Measurements from ENCODE around the gene SLC16A14. TPM values are rescaled to one million over a fixed set of nuclear protein-coding genes. Genes with fewer than 3 reads are reported as not detected.

Gene SLC16A14
- total RNA-seq, 4 donors from 2014 or later = 7.5 to 11.4 (median 9.1) TPM

DNA sequence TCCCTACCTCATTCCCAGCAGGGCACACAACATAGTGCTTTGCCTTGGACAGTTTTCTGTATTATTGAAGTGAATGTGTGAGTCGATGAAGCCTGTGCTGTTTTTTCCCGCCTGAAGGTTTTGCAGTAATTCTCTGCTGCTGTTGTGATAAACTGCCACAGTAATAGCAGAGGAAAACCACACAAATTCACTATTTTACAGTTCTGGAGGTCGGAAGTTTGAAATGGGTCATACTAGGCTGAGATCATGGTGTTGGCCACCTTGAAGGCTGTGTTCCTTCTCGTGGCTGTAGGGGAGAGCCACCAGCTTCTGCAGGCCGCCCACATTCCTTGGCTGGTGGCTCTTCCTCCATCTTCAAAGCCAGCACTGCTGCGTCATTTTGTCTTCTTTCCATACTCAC is 678 bp upstream of the SLC16A14 start:
- TF ChIP-seq EP300 (IDR thresholded peaks at IDR 0.05) (no peak), POLR2A (IDR thresholded peaks at IDR 0.05) (no peak)
- TF ChIP-seq, protein P1, sequence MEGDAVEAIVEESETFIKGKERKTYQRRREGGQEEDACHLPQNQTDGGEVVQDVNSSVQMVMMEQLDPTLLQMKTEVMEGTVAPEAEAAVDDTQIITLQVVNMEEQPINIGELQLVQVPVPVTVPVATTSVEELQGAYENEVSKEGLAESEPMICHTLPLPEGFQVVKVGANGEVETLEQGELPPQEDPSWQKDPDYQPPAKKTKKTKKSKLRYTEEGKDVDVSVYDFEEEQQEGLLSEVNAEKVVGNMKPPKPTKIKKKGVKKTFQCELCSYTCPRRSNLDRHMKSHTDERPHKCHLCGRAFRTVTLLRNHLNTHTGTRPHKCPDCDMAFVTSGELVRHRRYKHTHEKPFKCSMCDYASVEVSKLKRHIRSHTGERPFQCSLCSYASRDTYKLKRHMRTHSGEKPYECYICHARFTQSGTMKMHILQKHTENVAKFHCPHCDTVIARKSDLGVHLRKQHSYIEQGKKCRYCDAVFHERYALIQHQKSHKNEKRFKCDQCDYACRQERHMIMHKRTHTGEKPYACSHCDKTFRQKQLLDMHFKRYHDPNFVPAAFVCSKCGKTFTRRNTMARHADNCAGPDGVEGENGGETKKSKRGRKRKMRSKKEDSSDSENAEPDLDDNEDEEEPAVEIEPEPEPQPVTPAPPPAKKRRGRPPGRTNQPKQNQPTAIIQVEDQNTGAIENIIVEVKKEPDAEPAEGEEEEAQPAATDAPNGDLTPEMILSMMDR (IDR thresholded peaks at IDR 0.05) = no peak
- DNase-seq (ENCODE audit: low spot score in 2 of 2) = no peak
- Histone ChIP-seq H3K9me3 (no peaks in the 10 kb centered on the region), H3K27me3 (no peaks in the 10 kb centered on the region), H3K36me3 (no peaks in the 10 kb centered on the region), H3K27ac (no peak overlapping the region), H3K4me3 (no peak overlapping the region), H3K4me1 (peaks cover 0 to 19% (median 6%) of the 10 kb centered on the region in 4 donors)
- WGBS, 2 donors = 89 to 97% methylated on average over 6 of the region's 6 CpGs

DNA sequence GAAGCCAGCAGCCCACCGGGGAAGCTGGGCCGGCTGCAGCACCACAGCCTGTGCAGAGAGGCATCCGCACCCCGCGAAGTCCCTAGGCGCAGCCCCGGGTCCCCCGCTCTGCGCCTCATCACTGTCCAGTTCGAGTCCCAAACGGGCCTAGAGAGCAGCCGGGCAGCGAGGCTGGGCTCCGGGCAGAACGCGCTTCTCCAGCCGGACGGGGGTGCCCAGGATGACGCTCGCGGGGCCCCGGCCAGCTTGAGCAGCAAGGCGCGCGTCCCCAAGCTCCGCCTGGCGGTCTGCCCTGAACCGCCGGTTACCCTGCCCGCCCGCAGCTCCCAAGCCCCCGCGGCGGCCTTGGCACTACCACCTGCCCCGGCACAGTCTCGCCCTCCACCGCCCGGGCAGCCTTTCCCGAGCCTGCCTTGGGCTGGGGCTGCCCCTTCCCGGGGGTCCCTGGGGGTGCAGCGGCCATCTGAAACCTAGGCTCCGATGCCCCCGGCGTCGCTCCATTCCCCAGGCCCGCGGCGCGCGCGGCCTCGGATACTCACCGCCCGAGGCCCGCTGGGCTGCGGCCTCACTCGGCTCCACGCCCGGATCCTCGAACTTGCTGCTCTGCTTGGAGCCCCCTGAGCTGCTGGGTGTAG is 591 bp downstream of the SLC16A14 start:
- Histone ChIP-seq H3K27me3 (no peaks in the 10 kb centered on the region), H3K4me1 (peaks cover 0 to 19% (median 6%) of the 10 kb centered on the region in 4 donors), H3K36me3 (no peaks in the 10 kb centered on the region), H3K9me3 (no peaks in the 10 kb centered on the region), H3K4me3 (peak overlapping the region; percentile 63 to 77 (median 68)), H3K27ac (peak overlapping the region; percentile 58 to 83 (median 74))
- TF ChIP-seq, protein P1 (IDR thresholded peaks at IDR 0.05) = peak in 2 of 5 experiments; percentile 7 to 22
- no peak for TF ChIP-seq POLR2A (IDR thresholded peaks at IDR 0.05)
- no peak for DNase-seq (ENCODE audit: low spot score in 2 of 2)
- 0% methylated on average over 8 to 26 of the region's 60 CpGs for WGBS, 2 donors

DNA sequence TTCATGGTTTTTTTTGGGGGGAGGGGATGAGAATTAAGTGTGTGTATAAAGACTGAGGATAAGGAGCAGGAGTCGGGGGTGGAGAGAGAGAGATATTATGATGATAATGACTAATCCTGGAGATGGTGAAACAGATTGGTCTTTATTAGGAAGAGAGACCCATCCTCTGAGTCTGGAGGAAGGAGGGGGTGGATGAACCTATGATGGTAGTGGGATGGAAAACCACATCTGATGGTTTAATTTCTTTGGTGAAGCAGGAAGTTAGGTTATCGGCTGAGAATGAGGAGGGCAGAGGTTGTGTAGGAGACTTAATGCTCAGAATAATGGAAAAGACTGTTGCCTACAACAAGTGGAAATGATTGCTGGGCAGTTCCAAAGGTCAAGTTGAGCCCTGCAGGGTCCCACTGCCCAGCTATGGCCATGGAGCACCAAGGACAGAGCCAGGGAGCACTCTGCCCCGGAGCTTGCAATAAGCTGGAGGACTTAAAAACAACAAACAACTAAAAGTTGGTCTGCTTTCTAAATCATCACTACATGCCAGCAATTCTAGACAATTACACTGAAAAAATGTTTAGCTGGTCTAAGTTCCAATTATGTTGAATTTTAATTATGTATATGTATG is 7.9 kb downstream of the SLC16A14 start:
- Histone ChIP-seq H3K36me3 (peaks cover 0 to 6% (median 0%) of the 10 kb centered on the region in 3 donors), H3K9me3 (no peaks in the 10 kb centered on the region), H3K27ac (no peak overlapping the region), H3K27me3 (no peaks in the 10 kb centered on the region), H3K4me3 (no peak overlapping the region), H3K4me1 (no peaks in the 10 kb centered on the region)
- TF ChIP-seq, protein P1 (IDR thresholded peaks at IDR 0.05) = no peak
- TF ChIP-seq POLR2A (IDR thresholded peaks at IDR 0.05) (no peak), EP300 (IDR thresholded peaks at IDR 0.05) (no peak)
- no peak for DNase-seq (ENCODE audit: low spot score in 2 of 2)
- WGBS, 2 donors = 66 to 72% methylated on average over 3 of the region's 3 CpGs

DNA sequence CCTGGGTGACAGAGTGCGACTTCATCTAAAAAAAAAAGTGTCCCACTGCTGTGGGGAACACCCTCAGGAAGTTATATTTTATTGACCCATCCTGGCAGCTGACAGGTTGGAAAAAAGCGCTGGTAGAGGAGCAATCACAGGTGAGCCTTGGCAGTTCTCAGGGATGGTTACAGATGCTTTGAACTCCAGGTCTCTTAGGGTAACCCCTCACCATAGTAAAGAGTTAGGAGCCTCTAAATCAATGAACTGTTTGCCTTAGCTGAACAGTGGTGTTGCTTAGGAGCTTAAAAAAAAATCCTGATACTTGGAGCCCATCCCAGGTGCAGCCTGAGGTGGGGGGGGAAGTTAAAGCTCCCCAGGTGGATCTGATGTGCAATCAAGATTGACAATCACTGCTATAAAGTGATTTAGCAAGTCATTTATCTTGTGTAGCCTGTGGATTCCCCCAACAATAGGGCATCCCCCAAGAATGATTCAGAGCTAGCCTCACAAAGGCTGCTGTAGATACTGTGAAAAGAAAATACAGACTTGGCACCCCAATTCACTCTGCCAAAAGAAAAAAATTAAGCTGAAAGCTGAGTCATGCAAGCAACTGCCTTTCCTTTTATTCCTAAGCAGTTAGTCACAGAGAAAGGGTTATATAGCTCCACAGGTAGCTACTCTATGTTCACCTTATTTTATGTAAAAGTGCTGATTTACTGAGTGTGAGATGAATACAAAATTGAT is 14.8 kb downstream of the SLC16A14 start:
- TF ChIP-seq POLR2A (IDR thresholded peaks at IDR 0.05) = no peak
- TF ChIP-seq, protein P1 (IDR thresholded peaks at IDR 0.05) = no peak
- no peak for TF ChIP-seq EP300 (IDR thresholded peaks at IDR 0.05)
- H3K36me3 ChIP-seq = peaks cover 0 to 4% (median 0%) of the 10 kb centered on the region in 3 donors
- H3K27ac ChIP-seq = no peak overlapping the region
- H3K4me1 ChIP-seq = peaks cover 0 to 14% (median 4%) of the 10 kb centered on the region in 4 donors
- no peaks in the 10 kb centered on the region for H3K9me3 ChIP-seq
- H3K27me3 ChIP-seq = no peaks in the 10 kb centered on the region
- H3K4me3 ChIP-seq = no peak overlapping the region
- no peak for DNase-seq (ENCODE audit: low spot score in 2 of 2)
- WGBS, 2 donors = 87 to 90% methylated on average over 2 of the region's 2 CpGs

DNA sequence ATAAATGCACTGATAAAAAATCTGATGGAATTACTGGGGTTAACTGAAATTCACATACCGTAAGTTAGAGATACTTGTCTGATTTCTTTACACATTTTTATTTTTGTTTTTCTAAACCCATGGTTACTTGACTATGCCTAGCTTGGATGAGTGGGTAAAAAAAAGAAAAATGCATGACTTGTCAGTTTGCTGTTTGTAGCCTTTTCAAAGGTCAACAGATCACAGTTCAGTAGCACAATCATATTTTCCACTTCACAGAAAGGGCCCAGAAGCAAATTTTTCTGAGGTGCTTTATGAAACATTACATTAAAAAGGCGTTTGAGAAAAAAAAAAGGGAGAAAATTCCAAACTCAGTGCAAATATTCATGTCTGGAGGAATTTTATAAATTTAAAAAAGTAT is 16.4 kb downstream of the SLC16A14 start:
- Histone ChIP-seq H3K27ac (peak overlapping the region in 3 of 4 donors; percentile 19 to 40 (median 27)), H3K27me3 (no peaks in the 10 kb centered on the region), H3K4me1 (peaks cover 0 to 14% (median 4%) of the 10 kb centered on the region in 4 donors), H3K4me3 (no peak overlapping the region), H3K9me3 (no peaks in the 10 kb centered on the region), H3K36me3 (no peaks in the 10 kb centered on the region)
- DNase-seq (ENCODE audit: low spot score in 2 of 2) = no peak
- 22 to 23% methylated on average over 2 of the region's 2 CpGs for WGBS, 2 donors
- TF ChIP-seq, protein P1 (IDR thresholded peaks at IDR 0.05) = no peak
- TF ChIP-seq EP300 (IDR thresholded peaks at IDR 0.05) (no peak), POLR2A (IDR thresholded peaks at IDR 0.05) (no peak)

Data from tibial nerve (tissue), 4 donors.